ENCODE data around the gene STK35.

STK35 gene

DNA sequence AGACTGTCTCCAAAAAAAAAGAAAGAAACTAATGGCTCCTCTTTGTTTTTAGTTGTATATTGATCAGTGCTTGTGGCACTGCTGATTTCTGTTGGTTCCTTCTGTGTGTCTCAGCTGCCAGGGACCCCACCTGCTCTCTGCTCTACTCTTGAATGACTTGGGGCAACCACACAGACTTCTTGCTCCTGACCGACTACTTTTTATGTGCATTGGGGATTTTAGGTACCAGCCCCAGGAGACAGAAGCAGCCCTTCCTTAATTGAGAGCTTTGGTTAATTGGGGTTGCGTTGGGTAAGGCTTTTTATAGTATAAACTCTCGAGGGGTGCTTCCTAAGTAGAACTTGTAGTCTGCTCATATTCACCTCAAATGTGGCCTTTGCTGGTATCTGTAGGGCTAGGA is 6.9 kb downstream of the STK35 start:
- DNase-seq, result no peak

GRCh38 chr20:2108987-2109386 is 7.4 kb downstream of the STK35 start:
- DNase-seq, result no peak

DNA sequence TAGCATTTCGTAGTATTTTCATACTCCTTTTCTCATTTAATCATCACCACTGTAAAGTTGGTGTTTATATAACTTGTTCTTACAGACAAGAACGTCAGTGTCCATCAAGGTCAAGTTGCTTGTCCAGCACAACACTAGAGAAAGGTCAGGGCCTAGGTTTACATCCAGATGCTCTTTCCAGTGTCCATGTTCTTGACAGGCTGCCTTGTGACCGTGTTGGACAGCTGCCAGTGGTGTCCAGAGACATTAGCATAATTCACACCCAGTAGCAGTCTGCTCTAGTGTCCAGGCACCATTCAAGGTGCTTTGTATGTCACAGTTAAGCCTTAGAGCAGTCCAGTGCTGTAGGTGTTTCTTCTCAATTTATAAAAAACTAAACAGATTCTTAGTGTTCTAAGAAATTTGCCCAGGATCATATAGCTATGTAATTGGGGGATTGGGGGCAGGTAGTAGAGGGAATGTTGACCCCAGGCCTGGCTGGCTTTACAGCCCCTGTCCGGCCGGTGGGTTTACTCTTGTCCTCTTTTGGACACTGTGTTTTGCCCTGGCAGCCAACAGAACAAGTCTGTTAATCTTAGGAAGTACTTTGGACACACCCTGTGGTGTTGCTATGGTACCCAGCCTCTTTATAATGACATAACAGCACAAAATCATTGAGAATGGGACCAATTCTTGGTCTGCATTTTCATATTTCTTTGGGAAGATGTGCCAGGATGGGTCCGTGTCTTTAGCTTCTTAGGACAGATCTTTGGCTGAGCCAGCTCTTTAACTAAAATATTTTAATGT is 8.0 kb downstream of the STK35 start:
- no peak for DNase-seq

DNA sequence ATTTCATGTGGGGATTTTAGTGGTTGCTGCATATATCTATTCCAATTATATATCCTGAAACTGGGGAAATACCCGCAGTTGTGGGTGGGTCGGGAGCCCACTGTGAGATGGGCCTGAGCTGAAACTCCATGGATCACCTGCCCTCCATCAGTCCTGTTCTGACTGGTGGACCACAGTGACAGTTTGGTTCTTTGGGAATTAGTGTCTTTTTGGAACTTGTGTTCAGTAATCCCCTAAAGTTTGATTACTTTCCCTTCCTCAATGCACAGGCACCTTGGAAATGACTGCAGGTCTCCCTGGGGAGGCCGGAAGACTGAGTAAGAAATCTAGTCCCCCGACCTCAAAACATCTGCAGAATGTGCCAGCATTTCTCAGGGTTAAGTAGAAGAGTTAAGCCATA is 11.3 kb downstream of the STK35 start:
- DNase-seq, result no peak

DNA sequence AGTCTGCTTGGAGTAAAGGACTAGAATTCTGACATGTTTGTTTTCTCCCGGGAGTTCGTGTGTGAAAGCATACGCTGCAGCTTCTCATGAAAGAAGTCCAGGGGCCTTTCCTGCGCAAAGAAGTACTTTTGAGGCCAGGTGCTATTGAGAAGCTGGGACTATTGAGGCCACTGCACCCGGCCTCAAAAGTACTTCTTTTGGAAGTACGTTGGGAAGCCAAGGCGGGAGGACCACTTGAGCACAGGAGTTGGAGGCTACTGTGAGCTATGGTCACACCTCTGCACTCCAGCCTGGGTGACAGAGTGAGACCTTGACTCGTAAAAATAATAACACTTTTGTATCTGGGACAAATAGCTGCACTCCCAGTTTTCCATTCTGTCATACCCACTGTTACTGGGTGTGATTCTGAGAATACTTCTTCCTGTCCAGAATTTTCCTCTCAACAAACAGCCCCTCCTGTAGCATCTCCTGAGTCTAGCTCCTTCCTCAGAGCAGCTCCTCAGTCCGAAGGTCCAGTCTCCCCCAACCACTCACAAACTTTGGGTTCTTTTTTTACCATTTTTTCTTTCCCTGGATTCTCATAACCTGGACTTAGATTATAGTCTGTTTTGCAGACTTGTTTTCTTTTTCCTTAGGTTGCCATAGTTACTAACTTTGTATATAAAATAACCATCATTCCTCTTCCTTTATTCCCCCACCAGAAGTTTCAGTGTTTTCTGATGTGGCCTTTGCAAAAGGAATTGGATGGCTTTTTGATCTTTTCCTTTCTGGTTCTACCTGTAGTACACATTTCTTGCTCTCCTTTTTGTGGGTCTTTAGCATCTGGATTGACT is 12.7 kb downstream of the STK35 start:
- DNase-seq, result no peak

- no peak for DNase-seq
Observed at GRCh38 chr20:2114990-2115681, 13.5 kb downstream of the STK35 start.

DNA sequence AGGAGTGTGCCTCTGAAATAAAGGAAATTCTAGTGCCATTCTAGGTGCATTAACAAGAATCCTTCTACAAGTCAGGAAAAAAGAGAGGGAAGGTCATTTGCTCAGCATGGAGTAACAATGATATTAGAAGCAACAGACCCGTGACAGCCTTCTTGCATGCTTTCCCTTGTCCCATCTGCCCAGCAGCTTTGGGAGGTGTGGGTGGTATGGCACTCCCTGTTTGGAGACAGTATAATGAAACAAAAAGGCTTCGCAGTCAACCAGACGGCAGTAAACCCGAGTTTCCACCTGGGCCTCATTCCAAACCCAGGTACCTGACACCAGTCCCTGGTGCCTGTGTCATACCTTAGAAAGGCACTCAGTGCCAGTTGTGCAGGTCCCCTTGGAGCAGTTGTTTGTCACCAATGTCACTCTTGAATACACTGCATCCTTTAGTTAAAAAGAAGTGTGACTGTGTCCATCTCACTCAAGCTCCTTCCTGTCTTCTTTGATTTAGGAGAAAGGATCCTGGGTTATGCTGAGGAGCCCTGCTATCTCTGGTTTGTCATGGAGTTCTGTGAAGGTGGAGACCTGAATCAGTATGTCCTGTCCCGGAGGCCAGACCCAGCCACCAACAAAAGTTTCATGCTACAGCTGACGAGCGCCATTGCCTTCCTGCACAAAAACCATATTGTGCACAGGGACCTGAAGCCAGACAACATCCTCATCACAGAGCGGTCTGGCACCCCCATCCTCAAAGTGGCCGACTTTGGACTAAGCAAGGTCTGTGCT is 14.7 kb downstream of the STK35 start:
- no peak for DNase-seq

- DNase-seq, result no peak
Observed at GRCh38 chr20:2118783-2119182, 17.2 kb downstream of the STK35 start.

DNA sequence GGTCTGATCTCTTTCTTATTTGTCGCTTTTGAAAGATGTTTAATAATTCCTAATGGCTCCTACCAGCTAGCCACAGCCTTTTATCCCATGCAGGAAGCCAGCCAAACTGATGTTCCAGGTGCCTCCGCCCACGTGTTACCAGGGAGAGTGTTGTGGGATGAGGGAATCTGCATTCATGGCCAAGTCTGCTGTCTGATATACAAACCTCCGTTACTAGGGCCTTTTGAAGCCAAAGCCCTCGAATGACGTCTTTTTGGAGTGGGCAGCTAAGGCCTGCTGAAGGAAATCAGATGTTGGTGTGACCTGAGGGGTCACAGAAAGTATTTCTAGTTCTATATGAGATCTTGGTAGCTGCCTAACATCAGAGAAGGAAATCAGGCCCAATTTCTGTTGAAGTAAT is 21.3 kb downstream of the STK35 start:
- DNase-seq, result no peak

DNA sequence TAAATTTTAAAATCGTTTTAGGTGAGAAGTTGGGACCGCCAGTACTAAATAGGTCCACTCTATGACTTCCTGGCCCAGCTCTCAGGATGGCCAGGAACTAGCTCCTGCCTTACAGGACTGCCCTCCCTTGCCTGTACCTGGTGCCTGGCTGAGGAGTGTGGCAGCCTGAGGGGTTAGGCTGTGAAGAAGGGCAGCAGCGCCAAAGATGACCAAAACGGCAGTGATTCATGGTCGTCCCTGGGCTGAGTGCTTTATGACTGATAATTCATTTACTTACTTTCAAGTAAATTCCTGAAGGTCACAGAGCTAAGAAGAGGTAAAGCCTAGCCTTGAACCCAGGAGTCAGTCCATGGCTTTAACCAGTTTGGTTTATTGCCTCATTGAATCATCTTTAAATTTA is 22.1 kb downstream of the STK35 start:
- no peak for DNase-seq

DNA sequence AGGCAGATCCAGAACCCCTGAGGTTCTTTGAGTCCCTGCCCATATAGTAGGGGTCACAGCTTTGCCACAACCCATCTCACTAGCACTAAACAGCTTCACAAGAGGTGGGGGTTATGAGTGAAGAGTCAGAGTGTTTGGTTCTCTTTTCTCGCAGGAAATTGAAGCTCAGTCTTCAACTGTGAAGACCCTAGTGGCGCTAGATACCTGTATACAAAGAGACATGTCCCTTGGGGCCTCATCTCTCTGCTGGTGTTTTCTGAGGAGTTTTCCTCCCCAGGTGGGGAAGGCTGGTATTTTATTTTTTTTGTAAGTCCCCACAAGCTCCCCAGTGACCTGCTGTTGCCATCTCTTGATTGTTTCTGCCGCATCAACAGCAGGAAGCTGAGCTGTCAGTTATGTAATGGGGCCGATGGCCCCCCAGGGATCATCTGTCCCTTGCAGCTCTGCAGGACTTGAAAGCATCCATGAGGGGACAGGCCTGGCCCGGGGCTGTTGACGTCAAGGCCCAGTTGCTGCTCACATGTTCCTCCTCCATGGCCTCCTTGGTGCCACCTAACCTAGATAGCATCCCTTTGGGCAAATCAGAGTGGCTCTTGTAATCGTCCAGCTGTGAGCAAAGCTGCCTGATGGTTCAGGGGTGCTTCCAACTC is 23.1 kb downstream of the STK35 start:
- DNase-seq, result no peak

DNA sequence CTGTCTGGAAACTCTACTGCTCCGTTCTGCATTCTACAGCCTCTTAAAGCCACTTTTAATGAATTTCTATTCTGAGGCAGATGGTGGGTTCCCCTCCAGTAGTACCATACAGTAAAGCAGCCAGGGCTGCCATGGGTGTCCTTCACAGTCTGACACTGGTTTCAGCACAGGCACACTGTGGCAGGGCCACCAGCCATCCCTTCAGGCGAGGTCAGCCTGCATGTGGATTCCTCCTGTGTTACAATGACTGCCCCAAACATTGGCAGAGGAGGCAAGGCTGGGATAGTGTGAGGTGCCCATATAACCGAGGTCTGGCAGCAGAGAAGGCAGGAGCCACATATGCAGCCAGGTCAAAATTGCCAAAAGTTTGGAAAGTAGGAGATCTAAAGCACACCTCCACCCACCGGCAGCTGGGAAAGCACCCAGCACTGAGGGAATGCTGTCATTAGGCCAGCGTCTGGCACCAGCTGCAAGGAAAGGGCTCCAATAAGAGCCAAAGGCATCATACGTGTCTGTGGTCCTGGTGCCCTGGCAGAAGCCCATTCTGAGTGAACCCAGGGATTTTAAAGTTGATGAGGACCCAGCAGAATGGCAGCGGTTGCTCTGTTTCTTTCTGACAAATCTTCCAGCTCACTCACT is 24.0 kb downstream of the STK35 start:
- DNase-seq, result no peak

DNA sequence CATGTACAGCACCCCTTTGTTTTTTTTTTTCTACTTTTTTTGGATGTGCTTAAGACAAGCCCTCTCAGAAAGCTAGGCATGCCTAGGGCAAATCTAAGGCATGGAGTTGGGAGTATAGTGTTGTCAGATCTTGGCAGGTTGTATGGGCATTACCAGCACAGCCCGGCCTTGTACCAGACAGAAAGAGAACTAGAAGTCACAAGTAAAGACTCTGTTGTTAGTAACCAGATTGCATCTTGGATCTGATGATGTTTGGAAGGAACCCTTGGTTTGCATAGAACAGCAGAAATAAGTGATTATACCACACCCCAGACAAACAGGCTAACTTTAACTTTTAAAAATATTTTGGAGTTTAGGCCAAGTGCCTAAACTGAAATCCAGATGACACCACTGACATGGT is 25.6 kb downstream of the STK35 start:
- no peak for DNase-seq

GRCh38 chr20:2128542-2128941 is 26.9 kb downstream of the STK35 start:
- DNase-seq, result no peak

DNA sequence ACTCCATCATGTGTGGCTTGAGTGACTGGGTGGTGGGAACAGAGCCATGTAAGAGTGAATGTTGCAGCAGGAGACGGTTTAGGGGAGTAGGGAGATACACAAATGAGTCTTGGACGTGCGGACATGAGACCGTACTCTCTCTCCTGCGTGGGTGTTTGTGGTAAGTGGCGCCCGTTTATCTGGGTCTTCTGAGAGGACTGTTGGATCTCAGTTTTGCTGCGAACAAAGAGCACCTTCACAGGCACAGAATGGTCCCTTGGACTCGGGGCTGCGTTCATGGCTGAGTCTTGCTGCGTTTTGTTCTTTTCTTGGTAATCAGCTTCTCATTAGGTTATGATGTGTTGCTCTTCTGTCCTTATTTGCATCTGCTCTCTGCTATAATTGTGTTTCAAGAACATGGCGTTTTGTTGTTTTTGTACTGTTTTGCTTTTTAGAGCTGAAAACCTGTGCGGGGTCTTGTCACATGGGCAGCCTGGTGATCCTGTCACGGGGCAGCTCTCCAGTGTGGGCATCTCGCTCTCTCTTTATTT is 28.5 kb downstream of the STK35 start:
- no peak for DNase-seq

- no peak for DNase-seq
Observed at GRCh38 chr20:2130683-2131082, 29.1 kb downstream of the STK35 start.

GRCh38 chr20:2131366-2131765 is 29.7 kb downstream of the STK35 start:
- no peak for DNase-seq

GRCh38 chr20:2132461-2132901 is 30.9 kb downstream of the STK35 start:
- no peak for DNase-seq

GRCh38 chr20:2133318-2134183 is 31.9 kb downstream of the STK35 start:
- no peak for DNase-seq

DNA sequence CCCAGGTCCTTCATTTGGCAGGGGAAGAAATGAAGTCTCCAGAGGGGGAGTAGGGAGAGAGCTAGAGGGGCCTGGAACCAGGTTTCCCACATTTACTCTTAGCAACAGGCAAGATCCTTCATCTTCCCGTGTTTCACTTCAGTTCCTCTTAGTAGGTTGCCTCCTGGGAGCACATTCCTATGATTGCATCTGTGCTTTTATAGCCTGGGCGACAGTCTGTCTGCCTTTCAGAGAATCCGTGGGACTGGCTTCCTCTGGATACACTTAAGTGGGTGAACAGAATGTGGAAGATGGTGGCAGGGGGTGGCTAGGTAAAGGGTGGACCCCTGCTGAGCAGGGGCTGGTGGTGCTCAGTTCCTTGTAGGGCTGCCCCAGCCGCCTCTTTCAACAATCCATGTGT is 33.4 kb downstream of the STK35 start:
- DNase-seq, result no peak

- DNase-seq, result peak; percentile 41
Observed at GRCh38 chr20:2136275-2136674, 34.6 kb downstream of the STK35 start.
